HepG2 (cell line): ENCODE data around the gene TTLL11. TPM values are rescaled to one million over a fixed set of nuclear protein-coding genes. Genes with fewer than 3 reads are reported as not detected.

Source experiments
- ARHGAP35 ChIP-seq: sonication (generic); formaldehyde crosslinking; IDR thresholded peaks from 2 replicates; pipeline ENCODE4 v1.9.0; 2022; ENCODE audit warnings: mild to moderate bottlenecking, inconsistent platforms, moderate library complexity, missing genetic modification reagents, borderline replicate concordance
- GATAD2A ChIP-seq: IDR thresholded peaks from 2 replicates; pipeline ENCODE4 v1.6.1; 2016
- GFI1 ChIP-seq: sonication (generic); formaldehyde crosslinking; IDR thresholded peaks from 2 replicates; pipeline ENCODE4 v1.5.0; 2020; ENCODE audit warnings: missing genetic modification reagents, mild to moderate bottlenecking, borderline replicate concordance
- ISL2 ChIP-seq: sonication (generic); formaldehyde crosslinking; IDR thresholded peaks from 2 replicates; pipeline ENCODE4 v1.5.0; 2020; ENCODE audit warnings: missing genetic modification reagents
- KLF16 ChIP-seq, 2 experiments: sonication (generic) in 1 of 2; formaldehyde crosslinking in 1 of 2; IDR thresholded peaks; 2 replicates each; pipeline versions ENCODE4 v1.6.1 to v1.8.0; 2016 to 2023; ENCODE audit warnings: missing genetic modification reagents in 2 of 2, missing compliant biosample characterization in 1 of 2
- MYPOP ChIP-seq: sonication (generic); formaldehyde crosslinking; IDR thresholded peaks from 2 replicates; pipeline ENCODE4 v1.8.1; 2023; ENCODE audit warnings: mild to moderate bottlenecking, moderate library complexity, missing genetic modification reagents
- RCOR2 ChIP-seq: IDR thresholded peaks from 2 replicates; pipeline ENCODE4 v1.6.1; 2016; ENCODE audit warnings: missing biosample characterization, missing genetic modification reagents
- SRY ChIP-seq: sonication (generic); formaldehyde crosslinking; IDR thresholded peaks from 2 replicates; pipeline ENCODE4 v1.8.0; 2022; ENCODE audit warnings: mild to moderate bottlenecking, missing genetic modification reagents
- THAP11 ChIP-seq: IDR thresholded peaks from 2 replicates; pipeline ENCODE4 v1.6.1; 2016; ENCODE audit warnings: missing biosample characterization, missing genetic modification reagents
- ZBTB10 ChIP-seq: sonication (generic); formaldehyde crosslinking; IDR thresholded peaks from 2 replicates; pipeline ENCODE4 v1.4.0; 2020; ENCODE audit warnings: missing genetic modification reagents, borderline replicate concordance
- ZEB1 ChIP-seq: IDR thresholded peaks from 2 replicates; pipeline ENCODE4 v1.6.1; 2012; ENCODE audit warnings: mild to moderate bottlenecking, low read depth, inconsistent platforms; ENCODE audit not compliant: insufficient replicate concordance
- ZFP36L1 ChIP-seq: sonication (generic); formaldehyde crosslinking; IDR thresholded peaks from 2 replicates; pipeline ENCODE4 v1.8.0; 2022; ENCODE audit warnings: mild to moderate bottlenecking, missing genetic modification reagents, moderate library complexity
- ZMYM4 ChIP-seq: sonication (generic); formaldehyde crosslinking; IDR thresholded peaks from 2 replicates; pipeline ENCODE4 v1.8.1; 2023; ENCODE audit warnings: mild to moderate bottlenecking, missing genetic modification reagents
- ZNF138 ChIP-seq: sonication (generic); formaldehyde crosslinking; IDR thresholded peaks from 2 replicates; pipeline ENCODE4 v1.5.0; 2020; ENCODE audit warnings: mild to moderate bottlenecking, low read depth, missing genetic modification reagents
- ZNF572 ChIP-seq: sonication (generic); formaldehyde crosslinking; IDR thresholded peaks from 2 replicates; pipeline ENCODE4 v1.5.1; 2020; ENCODE audit warnings: mild to moderate bottlenecking, missing genetic modification reagents
- polyA plus RNA-seq, 8 experiments: library from polyadenylated mRNA; depleted of rRNA in 3 of 8; stranded (reverse) in 7 of 8; unstranded in 1 of 8; fragments of >200 nt; fragmentation: Illumina TruSeq in 4 of 8; extraction: Trizol in 4 of 8; gene quantifications; 2 replicates each; pipeline versions ENCODE4 v1.2.1 to v1.2.3, GENCODE V29; 2011 to 2016; ENCODE audit warnings: low read depth in 4 of 8, missing spikeins in 1 of 8, mixed read lengths in 1 of 8; ENCODE audit not compliant: insufficient read depth in 1 of 8
- total RNA-seq, 5 experiments: library from RNA; depleted of rRNA; stranded (reverse); fragments of >200 nt; fragmentation: Illumina TruSeq; extraction: Trizol; gene quantifications; 2 replicates each; pipeline ENCODE4 v1.2.3, GENCODE V29; 2016; ENCODE audit warnings: low read depth in 1 of 5
- TF ChIP-seq, protein P1 (sequence below): sonication (generic); formaldehyde crosslinking; IDR thresholded peaks from 2 replicates; pipeline ENCODE4 v1.5.0; 2020; ENCODE audit warnings: mild to moderate bottlenecking, missing genetic modification reagents, borderline replicate concordance
- TF ChIP-seq, protein P2 (sequence below): sonication (generic); formaldehyde crosslinking; IDR thresholded peaks from 2 replicates; pipeline ENCODE4 v1.4.0; 2020; ENCODE audit warnings: missing genetic modification reagents, borderline replicate concordance

The TTLL11 gene
- total and polyA plus RNA-seq, 2 of the 13 experiments (the other 11 are each of a cell fraction or from before 2014, with no cell fraction given) = 4.5 to 5.2 TPM

- TF ChIP-seq RCOR2 (CRISPR knock-in tag) (0 out of 2 replicates have a peak, but pooled peaks have one; percentile 59), MYPOP (CRISPR knock-in tag) (0 out of 2 replicates have a peak, but pooled peaks have one; percentile 35), SRY (CRISPR knock-in tag) (no peak), ZFP36L1 (0 out of 2 replicates have a peak, but pooled peaks have one; percentile 61), THAP11 (CRISPR knock-in tag) (peak; percentile 70), ZNF572 (CRISPR knock-in tag) (no peak), ISL2 (peak; percentile 66; the same call in 1 of the 2 replicates), ZEB1 (no peak), ZMYM4 (CRISPR knock-in tag) (peak; percentile 63; the same call in 1 of the 2 replicates), GATAD2A (CRISPR knock-in tag) (peak; percentile 99), GFI1 (CRISPR knock-in tag) (0 out of 2 replicates have a peak, but pooled peaks have one; percentile 18), ZBTB10 (no peak), ZNF138 (CRISPR knock-in tag) (no peak), ARHGAP35 (CRISPR knock-in tag) (no peak), KLF16 (CRISPR knock-in tag; IDR thresholded peaks at IDR 0.05) (peak in 1 of 2 experiments; percentile 74; a peak in 1 of 4 replicates)
- TF ChIP-seq, protein P1, sequence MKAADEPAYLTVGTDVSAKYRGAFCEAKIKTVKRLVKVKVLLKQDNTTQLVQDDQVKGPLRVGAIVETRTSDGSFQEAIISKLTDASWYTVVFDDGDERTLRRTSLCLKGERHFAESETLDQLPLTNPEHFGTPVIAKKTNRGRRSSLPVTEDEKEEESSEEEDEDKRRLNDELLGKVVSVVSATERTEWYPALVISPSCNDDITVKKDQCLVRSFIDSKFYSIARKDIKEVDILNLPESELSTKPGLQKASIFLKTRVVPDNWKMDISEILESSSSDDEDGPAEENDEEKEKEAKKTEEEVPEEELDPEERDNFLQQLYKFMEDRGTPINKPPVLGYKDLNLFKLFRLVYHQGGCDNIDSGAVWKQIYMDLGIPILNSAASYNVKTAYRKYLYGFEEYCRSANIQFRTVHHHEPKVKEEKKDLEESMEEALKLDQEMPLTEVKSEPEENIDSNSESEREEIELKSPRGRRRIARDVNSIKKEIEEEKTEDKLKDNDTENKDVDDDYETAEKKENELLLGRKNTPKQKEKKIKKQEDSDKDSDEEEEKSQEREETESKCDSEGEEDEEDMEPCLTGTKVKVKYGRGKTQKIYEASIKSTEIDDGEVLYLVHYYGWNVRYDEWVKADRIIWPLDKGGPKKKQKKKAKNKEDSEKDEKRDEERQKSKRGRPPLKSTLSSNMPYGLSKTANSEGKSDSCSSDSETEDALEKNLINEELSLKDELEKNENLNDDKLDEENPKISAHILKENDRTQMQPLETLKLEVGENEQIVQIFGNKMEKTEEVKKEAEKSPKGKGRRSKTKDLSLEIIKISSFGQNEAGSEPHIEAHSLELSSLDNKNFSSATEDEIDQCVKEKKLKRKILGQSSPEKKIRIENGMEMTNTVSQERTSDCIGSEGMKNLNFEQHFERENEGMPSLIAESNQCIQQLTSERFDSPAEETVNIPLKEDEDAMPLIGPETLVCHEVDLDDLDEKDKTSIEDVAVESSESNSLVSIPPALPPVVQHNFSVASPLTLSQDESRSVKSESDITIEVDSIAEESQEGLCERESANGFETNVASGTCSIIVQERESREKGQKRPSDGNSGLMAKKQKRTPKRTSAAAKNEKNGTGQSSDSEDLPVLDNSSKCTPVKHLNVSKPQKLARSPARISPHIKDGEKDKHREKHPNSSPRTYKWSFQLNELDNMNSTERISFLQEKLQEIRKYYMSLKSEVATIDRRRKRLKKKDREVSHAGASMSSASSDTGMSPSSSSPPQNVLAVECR (CRISPR knock-in tag) = peak; percentile 14; the same call in 1 of the 2 replicates
- TF ChIP-seq, protein P2, sequence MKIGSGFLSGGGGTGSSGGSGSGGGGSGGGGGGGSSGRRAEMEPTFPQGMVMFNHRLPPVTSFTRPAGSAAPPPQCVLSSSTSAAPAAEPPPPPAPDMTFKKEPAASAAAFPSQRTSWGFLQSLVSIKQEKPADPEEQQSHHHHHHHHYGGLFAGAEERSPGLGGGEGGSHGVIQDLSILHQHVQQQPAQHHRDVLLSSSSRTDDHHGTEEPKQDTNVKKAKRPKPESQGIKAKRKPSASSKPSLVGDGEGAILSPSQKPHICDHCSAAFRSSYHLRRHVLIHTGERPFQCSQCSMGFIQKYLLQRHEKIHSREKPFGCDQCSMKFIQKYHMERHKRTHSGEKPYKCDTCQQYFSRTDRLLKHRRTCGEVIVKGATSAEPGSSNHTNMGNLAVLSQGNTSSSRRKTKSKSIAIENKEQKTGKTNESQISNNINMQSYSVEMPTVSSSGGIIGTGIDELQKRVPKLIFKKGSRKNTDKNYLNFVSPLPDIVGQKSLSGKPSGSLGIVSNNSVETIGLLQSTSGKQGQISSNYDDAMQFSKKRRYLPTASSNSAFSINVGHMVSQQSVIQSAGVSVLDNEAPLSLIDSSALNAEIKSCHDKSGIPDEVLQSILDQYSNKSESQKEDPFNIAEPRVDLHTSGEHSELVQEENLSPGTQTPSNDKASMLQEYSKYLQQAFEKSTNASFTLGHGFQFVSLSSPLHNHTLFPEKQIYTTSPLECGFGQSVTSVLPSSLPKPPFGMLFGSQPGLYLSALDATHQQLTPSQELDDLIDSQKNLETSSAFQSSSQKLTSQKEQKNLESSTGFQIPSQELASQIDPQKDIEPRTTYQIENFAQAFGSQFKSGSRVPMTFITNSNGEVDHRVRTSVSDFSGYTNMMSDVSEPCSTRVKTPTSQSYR = no peak
Measured at GRCh38 chr9:121998513-121999049, 94.5 kb downstream of the TTLL11 start (continued).
